HG03439 (cell line): ENCODE data around the gene ANKRD44.
"Not testable (repeated sequence)": the region's sequence is repeated elsewhere in the genome, so short reads cannot be mapped to it uniquely, and the experiment has no call there.

Source experiments
- ATAC-seq: cut with Tn5 transposase; IDR thresholded peaks from one replicate; pipeline ENCODE4 v1.9.1; 2021; ENCODE audit warnings: mild to moderate bottlenecking, moderate library complexity; ENCODE audit not compliant: unreplicated experiment

The ANKRD44 gene

GRCh38 chr2:197241153-197241552 lies 69.4 kb downstream of the ANKRD44 start:
- no peak for ATAC-seq

GRCh38 chr2:197240421-197241041 lies 70.0 kb downstream of the ANKRD44 start:
- ATAC-seq, result no peak

GRCh38 chr2:197240018-197240417 lies 70.6 kb downstream of the ANKRD44 start:
- not testable (repeated sequence) for ATAC-seq

GRCh38 chr2:197239434-197239833 lies 71.1 kb downstream of the ANKRD44 start:
- peak; percentile 81 for ATAC-seq

GRCh38 chr2:197238043-197238365 lies 72.6 kb downstream of the ANKRD44 start:
- peak; percentile 40 for ATAC-seq

- no peak for ATAC-seq
These were observed 73.1 kb downstream of the ANKRD44 start for GRCh38 chr2:197237291-197238042.

- no peak for ATAC-seq
These were observed 73.8 kb downstream of the ANKRD44 start for GRCh38 chr2:197236816-197237215.

- ATAC-seq, result no peak
These were observed 74.4 kb downstream of the ANKRD44 start for GRCh38 chr2:197236159-197236558.

- ATAC-seq, result no peak
These were observed 74.9 kb downstream of the ANKRD44 start for GRCh38 chr2:197235711-197236110.

- ATAC-seq, result no peak
These were observed 75.8 kb downstream of the ANKRD44 start for GRCh38 chr2:197234671-197235191.

- ATAC-seq, result no peak
These were observed 77.1 kb downstream of the ANKRD44 start for GRCh38 chr2:197233473-197233872.

- ATAC-seq, result no peak
These were observed 78.6 kb downstream of the ANKRD44 start for GRCh38 chr2:197232010-197232409.

GRCh38 chr2:197229509-197230443 lies 80.8 kb downstream of the ANKRD44 start:
- no peak for ATAC-seq

- ATAC-seq, result no peak
These were observed 87.1 kb downstream of the ANKRD44 start for GRCh38 chr2:197223451-197223850.

GRCh38 chr2:197219636-197220035 lies 90.9 kb downstream of the ANKRD44 start:
- ATAC-seq, result no peak

- no peak for ATAC-seq
These were observed 93.0 kb downstream of the ANKRD44 start for GRCh38 chr2:197217541-197217940.

GRCh38 chr2:197216361-197216979 lies 94.1 kb downstream of the ANKRD44 start:
- ATAC-seq, result peak; percentile 60

- peak; percentile 34 for ATAC-seq
These were observed 94.7 kb downstream of the ANKRD44 start for GRCh38 chr2:197215748-197216360.

- ATAC-seq, result no peak
These were observed 98.0 kb downstream of the ANKRD44 start for GRCh38 chr2:197212344-197213262.
